Vagina (tissue), 2 donors: ENCODE results near the gene CBX4.

Experiments
- CTCF ChIP-seq, 3 experiments: fragments of 450-650 bp in 2 of 3; fragments of 200-600 bp in 1 of 3; sonication (generic) in 1 of 3; IDR thresholded peaks; one replicate each; pipeline ENCODE4 v1.5.1; 2017 to 2019; ENCODE audit warnings: antibody characterized with exemption in 3 of 3, mild to moderate bottlenecking in 2 of 3, moderate library complexity in 2 of 3
- POLR2A ChIP-seq, 2 donors: fragments of 450-650 bp; IDR thresholded peaks; one replicate each; pipeline ENCODE4 v1.6.1; 2017; ENCODE audit warnings: antibody characterized with exemption in 2 of 2, mild to moderate bottlenecking in 2 of 2, moderate library complexity in 2 of 2

- no peak for TF ChIP-seq CTCF (IDR thresholded peaks at IDR 0.05)
- no peak for TF ChIP-seq POLR2A (IDR thresholded peaks at IDR 0.05)
Measured at GRCh38 chr17:79838522-79839274, 542 bp downstream of the CBX4 start.
